ENCODE measurements around the gene PLEKHN1.

Gene PLEKHN1

GRCh38 chr1:978835-979743, 12.8 kb downstream of the PLEKHN1 start:
- Histone ChIP-seq H2BK5ac (ENCODE audit: low read depth, low read length, poor library complexity, severe bottlenecking) (no peak overlapping the region), H3K23ac (ENCODE audit: low read length in 2 of 2) (no peak overlapping the region), H2BK12ac (ENCODE audit: low read length in 2 of 2) (no peak overlapping the region), H2BK15ac (ENCODE audit: low read depth, poor library complexity, severe bottlenecking) (peak overlapping the region; percentile 85), H3K9ac (ENCODE audit: low read length) (no peak overlapping the region), H3K27ac (ENCODE audit: low read length, poor library complexity, severe bottlenecking) (no peak overlapping the region), H3K36me3 (ENCODE audit: control insufficient read depth in 1 of 2, insufficient read depth in 2 of 2, low read depth in 1 of 2, low read length in 2 of 2) (peaks cover 0 to 6% of the 10 kb centered on the region in 2 experiments), H3K27me3 (ENCODE audit: control insufficient read depth in 1 of 2, insufficient read depth in 1 of 2, low read length in 2 of 2) (peaks cover 19 to 72% of the 10 kb centered on the region in 2 experiments), H3K4me1 (ENCODE audit: control insufficient read depth, insufficient read depth, low read depth, low read length) (peaks cover 17% of the 10 kb centered on the region), H2AFZ (ENCODE audit: low read depth, low read length) (no peak overlapping the region), H2AK5ac (ENCODE audit: low read length, severe bottlenecking) (no peak overlapping the region), H3K14ac (ENCODE audit: low read length in 2 of 2) (no peak overlapping the region), H4K8ac (ENCODE audit: low read length) (no peak overlapping the region), H3K4me3 (ENCODE audit: insufficient read depth in 1 of 2, low read depth in 1 of 2, low read length in 2 of 2) (no peak overlapping the region), H2BK120ac (ENCODE audit: low read depth, low read length) (no peak overlapping the region), H3K18ac (ENCODE audit: low read depth in 1 of 2, low read length in 2 of 2) (no peak overlapping the region), H4K91ac (ENCODE audit: low read length) (no peak overlapping the region), H3K79me1 (replicated peaks; ENCODE audit: low read length, poor library complexity, severe bottlenecking) (no peaks in the 10 kb centered on the region), H3K4ac (ENCODE audit: low read depth in 1 of 2, low read length in 2 of 2) (no peak overlapping the region), H3K9me3 (ENCODE audit: control insufficient read depth, low read length) (no peaks in the 10 kb centered on the region), H3K4me2 (ENCODE audit: low read length, poor library complexity, severe bottlenecking) (no peak overlapping the region)
- 85% methylated on average over 60 of the region's 60 CpGs for WGBS
- DNase-seq: no peak

- Histone ChIP-seq H4K8ac (ENCODE audit: low read length) (no peak overlapping the region), H3K18ac (ENCODE audit: low read depth in 1 of 2, low read length in 2 of 2) (no peak overlapping the region), H2BK12ac (ENCODE audit: low read length in 2 of 2) (no peak overlapping the region), H3K27ac (ENCODE audit: low read length, poor library complexity, severe bottlenecking) (no peak overlapping the region), H3K4me2 (ENCODE audit: low read length, poor library complexity, severe bottlenecking) (no peak overlapping the region), H2BK5ac (ENCODE audit: low read depth, low read length, poor library complexity, severe bottlenecking) (no peak overlapping the region), H3K36me3 (ENCODE audit: control insufficient read depth in 1 of 2, insufficient read depth in 2 of 2, low read depth in 1 of 2, low read length in 2 of 2) (peaks cover 0 to 4% of the 10 kb centered on the region in 2 experiments), H3K27me3 (ENCODE audit: control insufficient read depth in 1 of 2, insufficient read depth in 1 of 2, low read length in 2 of 2) (peaks cover 19 to 68% of the 10 kb centered on the region in 2 experiments), H2BK15ac (ENCODE audit: low read depth, poor library complexity, severe bottlenecking) (no peak overlapping the region), H2AK5ac (ENCODE audit: low read length, severe bottlenecking) (no peak overlapping the region), H3K79me1 (replicated peaks; ENCODE audit: low read length, poor library complexity, severe bottlenecking) (no peaks in the 10 kb centered on the region), H3K4ac (ENCODE audit: low read depth in 1 of 2, low read length in 2 of 2) (no peak overlapping the region), H2AFZ (ENCODE audit: low read depth, low read length) (no peak overlapping the region), H3K9ac (ENCODE audit: low read length) (no peak overlapping the region), H4K91ac (ENCODE audit: low read length) (no peak overlapping the region), H3K4me1 (ENCODE audit: control insufficient read depth, insufficient read depth, low read depth, low read length) (peaks cover 17% of the 10 kb centered on the region), H2BK120ac (ENCODE audit: low read depth, low read length) (no peak overlapping the region), H3K23ac (ENCODE audit: low read length in 2 of 2) (no peak overlapping the region), H3K4me3 (ENCODE audit: insufficient read depth in 1 of 2, low read depth in 1 of 2, low read length in 2 of 2) (no peak overlapping the region), H3K9me3 (ENCODE audit: control insufficient read depth, low read length) (no peaks in the 10 kb centered on the region), H3K14ac (ENCODE audit: low read length in 2 of 2) (no peak overlapping the region)
- no peak for DNase-seq
- 93% methylated on average over 9 of the region's 9 CpGs for WGBS
These were observed 13.4 kb downstream of the PLEKHN1 start for GRCh38 chr1:979744-980072.

GRCh38 chr1:980137-980571, 13.9 kb downstream of the PLEKHN1 start:
- WGBS: 89% methylated on average over 13 of the region's 13 CpGs
- no peak overlapping the region for H2BK120ac ChIP-seq (ENCODE audit: low read depth, low read length)
- no peak overlapping the region for H3K4me2 ChIP-seq (ENCODE audit: low read length, poor library complexity, severe bottlenecking)
- H2BK15ac ChIP-seq (ENCODE audit: low read depth, poor library complexity, severe bottlenecking): no peak overlapping the region
- no peak overlapping the region for H2AK5ac ChIP-seq (ENCODE audit: low read length, severe bottlenecking)
- H3K18ac ChIP-seq (ENCODE audit: low read depth in 1 of 2, low read length in 2 of 2): no peak overlapping the region
- no peak overlapping the region for H3K27ac ChIP-seq (ENCODE audit: low read length, poor library complexity, severe bottlenecking)
- peak overlapping the region in 1 of 2 experiments; percentile 6 for H3K4ac ChIP-seq (ENCODE audit: low read depth in 1 of 2, low read length in 2 of 2)
- H3K23ac ChIP-seq (ENCODE audit: low read length in 2 of 2): no peak overlapping the region
- H3K9me3 ChIP-seq (ENCODE audit: control insufficient read depth, low read length): no peaks in the 10 kb centered on the region
- no peak overlapping the region for H4K8ac ChIP-seq (ENCODE audit: low read length)
- H3K36me3 ChIP-seq (ENCODE audit: control insufficient read depth in 1 of 2, insufficient read depth in 2 of 2, low read depth in 1 of 2, low read length in 2 of 2): peaks cover 0 to 2% of the 10 kb centered on the region in 2 experiments
- no peak overlapping the region for H2BK5ac ChIP-seq (ENCODE audit: low read depth, low read length, poor library complexity, severe bottlenecking)
- peaks cover 17% of the 10 kb centered on the region for H3K4me1 ChIP-seq (ENCODE audit: control insufficient read depth, insufficient read depth, low read depth, low read length)
- peaks cover 19 to 69% of the 10 kb centered on the region in 2 experiments for H3K27me3 ChIP-seq (ENCODE audit: control insufficient read depth in 1 of 2, insufficient read depth in 1 of 2, low read length in 2 of 2)
- DNase-seq: no peak
- no peak overlapping the region for H2BK12ac ChIP-seq (ENCODE audit: low read length in 2 of 2)
- no peaks in the 10 kb centered on the region for H3K79me1 ChIP-seq (replicated peaks; ENCODE audit: low read length, poor library complexity, severe bottlenecking)
- H4K91ac ChIP-seq (ENCODE audit: low read length): no peak overlapping the region
- H2AFZ ChIP-seq (ENCODE audit: low read depth, low read length): no peak overlapping the region
- H3K14ac ChIP-seq (ENCODE audit: low read length in 2 of 2): no peak overlapping the region
- H3K4me3 ChIP-seq (ENCODE audit: insufficient read depth in 1 of 2, low read depth in 1 of 2, low read length in 2 of 2): no peak overlapping the region
- no peak overlapping the region for H3K9ac ChIP-seq (ENCODE audit: low read length)

- WGBS: 82% methylated on average over 33 of the region's 35 CpGs
- no peak overlapping the region for H2BK5ac ChIP-seq (ENCODE audit: low read depth, low read length, poor library complexity, severe bottlenecking)
- H2AFZ ChIP-seq (ENCODE audit: low read depth, low read length): no peak overlapping the region
- no peak for DNase-seq
- no peak overlapping the region for H3K4me3 ChIP-seq (ENCODE audit: insufficient read depth in 1 of 2, low read depth in 1 of 2, low read length in 2 of 2)
- H3K4me2 ChIP-seq (ENCODE audit: low read length, poor library complexity, severe bottlenecking): no peak overlapping the region
- no peak overlapping the region for H2BK15ac ChIP-seq (ENCODE audit: low read depth, poor library complexity, severe bottlenecking)
- no peak overlapping the region for H4K91ac ChIP-seq (ENCODE audit: low read length)
- no peaks in the 10 kb centered on the region for H3K79me1 ChIP-seq (replicated peaks; ENCODE audit: low read length, poor library complexity, severe bottlenecking)
- no peak overlapping the region for H3K14ac ChIP-seq (ENCODE audit: low read length in 2 of 2)
- no peaks in the 10 kb centered on the region for H3K36me3 ChIP-seq (ENCODE audit: control insufficient read depth in 1 of 2, insufficient read depth in 2 of 2, low read depth in 1 of 2, low read length in 2 of 2)
- no peaks in the 10 kb centered on the region for H3K9me3 ChIP-seq (ENCODE audit: control insufficient read depth, low read length)
- no peak overlapping the region for H2BK120ac ChIP-seq (ENCODE audit: low read depth, low read length)
- no peak overlapping the region for H3K23ac ChIP-seq (ENCODE audit: low read length in 2 of 2)
- no peak overlapping the region for H3K18ac ChIP-seq (ENCODE audit: low read depth in 1 of 2, low read length in 2 of 2)
- H4K8ac ChIP-seq (ENCODE audit: low read length): no peak overlapping the region
- H3K27me3 ChIP-seq (ENCODE audit: control insufficient read depth in 1 of 2, insufficient read depth in 1 of 2, low read length in 2 of 2): peaks cover 22 to 69% of the 10 kb centered on the region in 2 experiments
- H3K4me1 ChIP-seq (ENCODE audit: control insufficient read depth, insufficient read depth, low read depth, low read length): peaks cover 16% of the 10 kb centered on the region
- no peak overlapping the region for H3K27ac ChIP-seq (ENCODE audit: low read length, poor library complexity, severe bottlenecking)
- no peak overlapping the region for H2AK5ac ChIP-seq (ENCODE audit: low read length, severe bottlenecking)
- peak overlapping the region in 1 of 2 experiments; percentile 6 for H3K4ac ChIP-seq (ENCODE audit: low read depth in 1 of 2, low read length in 2 of 2)
- no peak overlapping the region for H3K9ac ChIP-seq (ENCODE audit: low read length)
- no peak overlapping the region for H2BK12ac ChIP-seq (ENCODE audit: low read length in 2 of 2)
These were observed 14.5 kb downstream of the PLEKHN1 start for GRCh38 chr1:980602-981395.
